T1000 (cell line): Measurements from ENCODE around the gene SPHK1.

Experiments used
- DNase-seq: peaks from one replicate; lab custom pipeline; 2025; ENCODE audit warnings: mixed read lengths; lab: John Stamatoyannopoulos, UW

The SPHK1 gene

DNA sequence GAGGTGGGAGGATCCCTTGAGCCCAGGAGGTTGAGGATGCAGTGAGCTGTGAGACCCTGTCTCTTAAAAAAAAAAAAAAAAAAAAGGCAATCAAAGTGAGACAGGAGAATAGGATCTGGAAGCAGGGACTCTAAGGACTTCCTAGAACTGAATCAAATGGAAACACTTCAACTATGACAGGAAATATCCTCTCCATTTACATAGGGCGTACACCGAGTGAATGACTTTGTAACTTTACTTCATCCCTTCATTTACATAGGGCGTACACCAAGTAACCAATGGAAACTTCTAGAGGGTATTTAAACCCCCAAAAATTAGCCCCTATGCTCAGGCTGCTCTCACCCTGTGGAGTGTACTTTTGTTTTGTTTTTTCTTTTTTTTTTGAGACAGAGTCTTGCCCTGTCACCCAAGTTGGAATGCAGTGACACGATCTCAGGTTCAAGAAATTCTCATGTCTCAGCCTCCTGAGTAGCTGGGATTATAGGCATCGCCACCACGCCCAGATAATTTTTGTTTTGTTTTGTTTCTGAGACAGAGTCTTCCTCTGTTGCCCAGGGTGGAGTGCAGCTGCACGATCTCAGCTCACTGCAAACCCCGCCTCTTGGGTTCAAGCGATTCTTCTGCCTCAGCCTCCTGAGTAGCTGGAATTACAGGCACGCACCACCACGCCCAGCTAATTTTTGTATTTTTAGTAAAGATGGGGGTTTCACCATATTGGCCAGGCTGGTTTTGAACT is 21.1 kb upstream of the SPHK1 start:
- DNase-seq, result no peak

DNA sequence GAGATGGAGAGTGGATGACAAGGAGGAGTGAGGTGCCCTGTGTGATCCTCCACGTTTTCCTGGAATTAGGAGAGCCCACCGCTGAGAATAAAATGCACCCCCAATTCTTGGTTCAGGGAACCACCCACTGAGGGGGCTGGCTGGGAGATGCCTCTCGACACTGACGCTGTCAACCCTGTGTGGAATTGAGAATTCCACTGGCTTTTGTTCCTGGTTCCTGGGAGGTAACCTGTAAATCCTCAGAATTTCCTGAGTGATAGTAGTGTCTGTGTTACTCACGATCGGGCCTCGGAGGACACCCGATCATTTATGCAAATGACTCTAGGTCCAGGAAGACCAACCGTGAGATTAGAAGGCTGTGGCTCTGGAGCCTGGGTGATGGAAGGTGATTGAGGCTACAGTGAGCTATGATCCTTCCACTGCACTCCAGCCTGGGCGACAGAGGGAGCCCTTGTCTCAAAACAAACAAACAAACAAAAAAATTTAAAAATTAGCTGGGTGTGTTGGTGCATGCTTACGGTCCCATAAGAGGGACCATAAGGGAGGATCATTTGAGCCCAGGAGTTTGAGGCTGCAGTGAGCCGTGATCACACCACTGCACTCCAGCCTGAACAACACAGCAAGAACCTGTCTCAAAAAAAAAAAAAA is 19.0 kb upstream of the SPHK1 start:
- no peak for DNase-seq

DNA sequence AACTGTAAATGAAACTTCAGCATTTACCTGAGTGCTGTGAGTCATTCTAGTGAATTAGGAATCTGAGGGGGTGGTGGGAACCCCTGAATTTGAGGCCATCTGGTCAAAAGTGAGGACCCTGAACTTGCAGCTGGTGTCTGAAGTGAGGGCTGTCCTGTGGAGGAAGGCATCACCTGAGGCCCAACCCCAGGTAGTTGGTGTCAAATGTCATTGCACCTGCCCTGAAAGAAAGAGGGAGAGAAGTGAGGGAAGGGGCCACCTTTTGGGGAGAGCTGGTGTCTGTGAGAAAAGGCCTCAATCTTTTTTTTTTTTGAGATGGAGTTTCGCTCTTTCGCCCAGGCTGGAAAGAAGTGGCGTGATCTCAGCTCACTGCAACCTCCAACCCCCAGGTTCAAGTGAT is 18.2 kb upstream of the SPHK1 start:
- no peak for DNase-seq

DNA sequence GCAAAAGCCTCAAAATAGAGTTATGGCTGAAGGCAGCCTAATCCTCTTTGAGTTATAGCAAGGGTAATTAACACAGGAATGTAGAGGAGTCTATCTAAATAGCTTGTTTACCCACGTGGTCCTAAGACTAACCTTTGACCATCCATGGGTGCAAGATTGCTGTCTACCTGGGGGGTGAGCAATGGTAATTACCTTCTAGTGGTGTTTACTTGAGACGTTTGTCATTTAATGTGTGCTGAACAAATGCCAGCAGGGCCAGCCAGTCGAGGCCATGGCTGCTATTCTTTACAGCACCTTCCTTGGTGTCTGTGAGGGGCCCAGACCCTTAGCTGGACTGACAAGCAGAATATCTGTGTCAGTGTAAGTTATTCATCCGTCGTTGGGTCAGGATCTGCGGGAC is 16.8 kb upstream of the SPHK1 start:
- no peak for DNase-seq

DNA sequence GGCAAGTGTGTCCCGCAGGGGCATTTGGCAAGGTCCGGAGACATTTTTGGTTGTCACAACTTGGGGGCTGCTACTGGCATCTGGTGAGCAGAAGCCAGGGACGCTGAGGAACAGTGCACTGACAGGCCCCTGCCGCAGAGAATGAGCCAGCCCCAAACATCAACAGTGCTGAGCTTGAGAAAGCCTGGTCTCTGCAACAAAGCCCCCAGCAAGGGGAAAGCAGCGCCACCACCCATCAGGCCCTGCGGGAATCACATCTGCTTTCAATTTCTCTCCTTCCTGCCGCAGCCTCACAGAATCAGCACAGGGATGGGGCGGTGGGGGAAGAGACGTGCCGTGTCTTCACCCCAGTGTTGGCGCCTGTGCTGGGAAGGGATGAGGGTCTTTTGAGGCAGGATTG is 15.9 kb upstream of the SPHK1 start:
- no peak for DNase-seq

DNA sequence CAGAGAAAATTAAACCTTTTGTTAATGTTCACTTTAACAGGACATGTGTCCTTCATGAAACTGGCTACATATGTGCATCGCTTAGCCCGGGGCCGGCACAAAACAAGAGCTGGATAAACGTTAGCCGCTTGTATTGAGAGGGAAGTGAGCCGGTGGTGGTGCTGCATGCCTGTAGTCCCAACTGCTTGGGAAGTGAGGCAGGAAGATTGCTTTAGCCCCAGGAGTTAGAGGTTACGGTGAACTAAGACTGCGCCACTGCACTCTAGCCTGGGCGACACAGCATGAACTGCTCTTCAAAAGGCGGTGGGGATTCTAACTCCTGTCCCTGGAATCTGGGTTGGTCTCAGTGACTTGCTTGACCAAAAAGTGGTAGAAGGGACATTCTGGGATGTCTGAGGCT is 15.0 kb upstream of the SPHK1 start:
- no peak for DNase-seq

DNA sequence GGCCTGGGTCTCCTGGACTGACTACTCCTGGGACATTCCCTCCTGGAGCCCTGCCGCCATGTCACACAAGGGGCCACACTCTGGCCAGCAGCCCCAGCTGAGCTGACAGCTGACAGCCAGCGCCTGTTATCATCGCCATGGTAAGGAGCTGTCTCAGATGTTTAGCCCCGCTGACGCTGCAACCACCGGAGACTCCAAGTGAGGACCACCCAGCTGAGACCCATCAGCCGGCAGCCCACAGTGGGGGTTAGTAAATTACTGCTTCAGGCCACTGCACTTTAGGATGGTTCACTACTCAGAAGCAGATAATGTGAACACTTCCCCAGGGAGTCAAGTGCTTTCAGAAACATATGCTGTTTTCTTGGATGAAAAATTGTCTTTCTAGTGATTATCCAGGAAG is 14.6 kb upstream of the SPHK1 start:
- DNase-seq, result no peak

DNA sequence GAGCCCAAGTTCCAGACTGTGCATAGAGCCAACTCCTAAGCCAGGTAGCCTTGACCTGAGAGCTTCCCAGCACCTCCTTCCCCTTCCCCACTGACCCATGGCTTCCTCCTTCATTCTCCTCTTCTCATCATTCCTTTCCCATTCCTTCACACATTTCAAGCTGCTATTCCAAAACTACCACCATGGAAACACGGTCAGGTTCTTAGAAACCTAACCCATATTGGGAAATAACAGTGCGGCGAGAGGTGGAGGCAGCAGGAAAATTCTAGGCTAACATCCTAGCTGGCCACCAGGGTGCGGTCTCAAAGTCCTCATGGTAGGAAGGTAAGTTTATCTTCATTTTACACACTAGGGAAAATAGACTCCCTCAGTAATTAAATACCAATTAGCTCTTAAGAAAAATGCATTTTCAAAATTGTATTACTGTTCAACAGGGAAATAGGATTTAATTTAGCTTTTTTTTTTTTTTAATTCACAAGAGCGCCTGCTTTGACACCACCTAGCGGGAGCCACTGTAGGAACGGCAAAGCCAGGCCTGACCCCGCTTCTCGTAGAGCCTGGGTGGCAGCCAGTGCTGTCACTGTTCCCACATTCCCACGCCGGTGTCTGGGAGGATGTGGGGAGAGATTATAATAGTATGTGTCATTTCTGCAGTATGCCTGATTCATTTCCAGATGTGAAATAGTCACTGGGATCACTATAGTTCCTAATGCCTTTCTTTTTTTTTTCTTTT is 14.0 kb upstream of the SPHK1 start:
- peak; percentile 73 for DNase-seq

DNA sequence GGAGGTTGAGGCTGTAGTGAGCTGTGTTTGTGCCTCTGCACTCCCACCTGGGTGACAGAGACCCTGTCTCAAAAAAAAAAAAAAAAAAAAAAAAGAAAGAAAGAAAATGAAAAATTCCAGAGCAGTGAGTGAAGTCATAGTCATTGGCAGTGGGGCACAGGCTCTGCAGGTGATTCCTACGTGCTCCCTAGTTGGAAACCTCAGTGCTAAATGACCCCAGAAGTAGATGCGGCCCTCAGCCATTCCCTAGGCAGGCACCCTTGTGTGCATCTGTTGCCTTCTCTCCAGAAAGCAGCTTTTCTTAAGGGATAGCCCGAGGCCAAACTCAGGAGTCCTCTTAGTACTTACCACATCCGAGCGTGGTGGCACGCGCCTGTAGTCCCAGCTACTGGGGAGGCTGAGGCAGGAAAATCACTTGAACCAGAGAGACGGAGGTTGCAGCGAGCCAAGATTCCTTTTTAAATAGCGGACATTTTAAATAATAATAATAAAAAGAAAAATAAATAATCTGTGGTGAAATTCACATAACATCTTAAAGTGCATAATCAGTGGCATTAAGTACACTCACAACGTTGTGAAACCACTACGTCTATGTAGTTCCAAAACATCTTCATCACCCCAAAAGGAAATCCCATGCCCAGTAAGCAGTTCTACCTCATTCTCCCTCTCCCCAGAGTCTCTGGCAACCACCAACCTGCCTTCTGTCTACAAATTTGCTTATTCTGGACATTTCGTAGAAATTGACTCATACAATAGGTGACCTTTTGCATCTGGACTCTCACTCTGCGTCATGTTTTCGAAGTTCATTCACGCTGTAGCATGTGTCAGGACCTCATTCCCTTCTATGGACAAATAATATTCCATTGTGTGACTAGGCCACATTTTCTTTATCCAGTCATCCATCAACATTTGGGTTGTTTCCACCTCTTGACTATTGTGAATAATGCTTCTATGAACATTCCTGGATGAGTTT is 12.5 kb upstream of the SPHK1 start:
- no peak for DNase-seq

DNA sequence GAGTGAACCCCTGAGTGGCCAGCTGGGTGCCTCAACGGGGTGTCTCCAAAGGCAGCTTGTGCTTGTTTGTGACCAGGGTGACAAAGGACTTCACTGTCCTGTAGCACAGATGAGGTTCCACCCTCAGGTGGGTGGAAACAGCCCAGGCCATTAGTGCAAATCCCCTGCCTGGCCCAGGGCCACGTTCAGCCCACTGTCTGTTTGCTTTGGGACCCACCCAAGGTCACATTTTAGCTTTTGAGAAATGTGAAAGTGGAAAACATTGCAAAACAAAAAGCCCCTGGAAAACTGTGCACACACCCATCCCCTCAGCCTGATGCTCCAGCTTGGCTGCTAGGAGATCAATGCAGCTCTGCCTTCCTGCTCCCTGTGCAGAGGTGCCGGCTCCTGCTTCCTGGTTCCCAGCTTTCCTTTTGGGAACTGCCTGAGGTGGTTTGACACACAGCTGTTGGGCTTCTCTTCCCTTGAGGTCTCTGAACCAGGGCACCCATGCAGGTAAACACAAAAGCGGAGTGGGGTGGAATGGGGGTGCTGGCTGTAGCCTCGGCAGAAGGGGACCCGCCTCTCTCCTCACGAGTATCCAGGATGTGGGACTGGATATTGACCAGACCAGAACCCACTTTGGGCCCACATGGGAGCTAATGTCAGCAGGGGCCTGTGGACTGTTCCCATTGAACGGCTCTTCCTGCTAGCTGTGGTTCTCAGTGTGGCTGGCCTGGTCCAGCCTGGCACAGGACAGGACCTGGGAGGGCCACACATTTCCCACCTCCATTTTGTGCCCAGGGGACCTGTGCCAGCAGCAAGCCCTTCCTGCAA is 7.9 kb upstream of the SPHK1 start:
- DNase-seq, result no peak

DNA sequence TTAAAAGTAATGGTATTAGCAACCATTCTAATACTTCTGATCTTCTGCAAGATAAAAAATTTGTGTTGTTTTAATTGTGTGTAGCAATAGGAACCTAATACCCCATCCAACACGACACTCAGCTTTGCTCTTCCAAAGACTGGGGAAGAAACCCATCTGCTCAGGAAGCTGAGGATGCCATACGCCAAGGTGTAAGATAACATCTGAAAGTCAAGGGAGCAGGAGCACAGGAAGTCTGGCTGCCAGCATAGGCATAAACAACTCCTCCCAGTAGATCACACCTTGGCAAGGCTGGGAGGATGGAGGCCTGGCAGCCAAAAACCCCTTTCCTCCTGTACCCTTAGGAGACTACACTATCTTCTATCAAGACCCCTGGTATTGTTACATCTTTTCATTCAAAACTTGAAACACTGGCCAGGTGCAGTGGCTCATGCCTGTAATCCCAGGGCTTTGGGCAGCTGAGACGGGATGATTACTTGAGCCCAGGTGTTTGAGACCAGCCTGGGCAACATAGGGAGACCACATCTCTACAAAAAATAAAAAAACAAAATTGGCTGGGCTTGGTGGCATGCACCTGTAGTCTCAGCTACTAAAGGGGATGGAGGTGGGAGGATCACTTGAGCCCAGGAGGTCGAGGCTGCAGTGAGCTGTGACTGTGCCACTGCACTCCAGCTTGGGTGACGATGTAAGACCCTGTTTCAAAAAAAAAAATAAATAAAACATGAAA is 5.7 kb upstream of the SPHK1 start:
- DNase-seq, result no peak

DNA sequence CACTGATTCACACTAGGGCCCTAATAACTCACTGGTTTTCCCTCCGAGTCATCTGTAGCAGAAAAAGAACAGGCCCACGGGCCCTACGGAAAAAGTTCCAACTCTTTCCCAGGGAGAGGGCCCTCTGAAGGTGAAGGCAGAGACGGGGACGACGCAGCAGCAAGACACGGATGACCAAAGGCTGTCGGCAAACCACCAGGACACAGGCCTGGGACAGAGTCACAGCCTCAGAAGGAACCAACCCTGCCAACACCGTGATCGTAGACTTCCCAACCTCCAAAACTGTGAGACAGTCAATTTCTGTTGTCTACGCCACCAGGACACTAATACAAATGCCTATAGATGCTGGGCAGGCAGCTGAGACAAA is 5.2 kb upstream of the SPHK1 start:
- no peak for DNase-seq

DNA sequence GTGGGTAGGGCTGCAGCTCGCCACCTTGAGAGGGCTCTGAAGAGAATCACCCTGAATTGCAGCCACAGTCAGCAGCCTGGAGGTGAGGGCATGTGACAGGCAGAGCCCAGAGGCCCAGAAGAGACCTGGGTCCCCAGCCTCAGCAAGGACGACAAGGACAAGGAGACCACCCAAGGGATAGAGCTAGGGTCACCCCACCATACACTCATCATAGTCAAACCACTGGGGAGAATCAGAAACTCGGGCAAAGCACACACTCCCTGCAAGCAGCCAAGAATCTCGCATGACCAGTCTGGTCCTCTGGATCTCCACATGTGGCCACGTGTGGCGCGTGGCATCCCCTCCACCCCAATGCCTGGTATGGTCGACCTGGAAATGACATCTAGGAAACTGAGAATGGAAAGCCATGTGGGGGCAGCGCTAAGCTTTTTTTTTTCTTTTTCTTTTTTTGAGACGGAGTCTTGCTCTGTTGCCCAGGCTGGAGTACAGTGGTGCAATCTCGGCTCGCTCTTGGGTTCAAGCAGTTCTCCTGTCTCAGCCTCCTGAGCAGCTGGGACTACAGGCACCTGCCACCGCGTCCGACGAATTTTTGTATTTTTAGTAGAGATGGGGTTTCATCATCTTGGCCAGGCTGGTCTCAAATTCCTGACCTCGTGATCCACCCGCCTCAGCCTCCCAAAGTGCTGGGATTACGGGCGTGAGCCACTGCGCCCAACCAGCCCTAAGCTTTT is 4.6 kb upstream of the SPHK1 start:
- no peak for DNase-seq

DNA sequence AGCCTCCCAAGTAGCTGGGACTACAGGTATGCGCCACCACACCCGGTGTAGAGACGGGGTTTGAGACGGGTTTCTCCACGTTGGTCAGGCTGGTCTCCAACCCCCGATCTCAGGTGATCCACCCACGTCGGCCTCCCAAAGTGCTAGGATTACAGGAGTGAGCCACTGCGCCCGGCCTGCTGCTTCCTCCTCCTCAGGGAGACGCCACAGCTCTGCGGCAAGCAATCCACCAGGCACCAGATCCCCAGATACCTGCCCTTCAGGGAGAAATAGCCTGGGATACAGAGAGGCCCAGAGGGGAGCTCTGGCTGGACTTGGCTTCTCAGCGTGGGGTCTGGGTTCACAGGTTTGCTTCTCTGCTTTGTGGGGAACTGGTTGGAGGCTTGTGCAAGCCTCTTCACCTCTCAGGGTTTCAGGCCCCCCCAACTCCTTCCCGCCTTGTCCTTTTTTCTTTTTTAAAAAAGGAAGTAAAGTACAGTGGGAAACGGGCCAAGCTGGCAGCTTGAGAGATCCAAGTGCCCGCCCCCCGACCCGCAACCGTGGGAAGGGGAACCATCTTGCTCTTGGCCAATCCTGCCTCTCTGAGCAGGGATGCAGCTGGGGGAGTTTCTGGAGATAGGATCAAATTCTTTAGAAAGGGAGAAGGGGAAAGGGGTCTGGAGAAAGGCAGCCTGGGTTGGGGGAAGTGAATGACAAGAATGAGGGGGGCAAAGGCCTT is 2.6 kb upstream of the SPHK1 start:
- no peak for DNase-seq

DNA sequence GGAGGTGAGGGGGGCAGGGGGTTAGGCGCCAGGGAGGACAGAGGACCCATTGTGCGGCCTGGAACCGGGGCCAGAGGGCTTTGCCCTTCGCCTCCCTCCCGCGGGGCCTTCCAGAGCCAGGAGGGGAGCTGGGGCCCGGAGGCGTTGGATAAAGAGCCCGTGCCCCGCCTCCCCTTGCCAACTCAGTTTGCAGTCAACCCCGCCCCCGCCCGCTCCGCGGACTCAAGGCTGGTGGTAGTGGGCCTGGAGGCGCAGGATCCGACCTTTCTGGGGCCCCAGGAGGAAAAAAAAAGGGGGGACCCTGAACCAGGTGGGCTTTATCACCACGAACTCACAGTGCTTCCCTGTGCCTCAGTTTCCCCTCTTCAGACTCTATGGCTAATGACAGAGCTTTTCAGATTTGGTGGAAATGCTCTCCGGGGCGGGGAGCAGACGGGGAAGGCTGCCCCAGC is 2.0 kb upstream of the SPHK1 start:
- no peak for DNase-seq

DNA sequence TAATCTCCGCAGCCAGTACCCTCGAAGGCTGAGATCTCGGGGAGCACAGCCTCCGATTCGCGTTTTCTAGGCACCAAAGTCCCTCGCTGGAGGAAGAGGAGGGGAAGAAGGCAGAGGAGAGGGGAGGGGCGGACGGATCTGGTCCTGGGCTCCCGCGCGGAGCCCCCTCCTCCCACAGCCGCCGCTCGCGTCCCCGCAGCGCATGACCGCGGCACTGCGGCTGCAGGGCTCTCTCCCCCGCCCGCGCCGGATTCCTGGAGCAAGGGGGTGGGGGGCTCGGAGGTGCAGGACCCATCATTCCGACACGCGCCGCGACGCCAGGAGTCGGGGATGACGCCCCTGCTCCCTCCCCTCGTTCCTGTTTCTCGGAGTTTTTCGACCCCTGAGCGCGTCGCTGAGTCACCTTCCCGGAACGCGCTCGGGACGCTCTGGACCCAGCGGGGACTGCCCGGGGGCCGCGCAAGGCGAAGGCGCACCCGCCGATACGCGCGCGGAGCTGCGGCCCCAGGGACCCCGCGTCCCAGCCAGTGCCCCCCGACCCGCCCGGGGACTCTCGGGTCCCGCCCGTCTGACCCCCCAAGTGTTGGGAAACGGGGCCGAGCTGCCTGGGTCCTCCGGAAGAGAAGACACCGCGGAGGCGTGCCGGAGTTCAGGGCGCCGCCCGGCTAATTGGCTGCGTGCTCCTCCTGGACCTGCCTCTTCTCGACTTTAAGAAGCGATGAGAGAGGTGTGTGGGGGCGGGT is 1.4 kb upstream of the SPHK1 start:
- DNase-seq, result peak; percentile 57

DNA sequence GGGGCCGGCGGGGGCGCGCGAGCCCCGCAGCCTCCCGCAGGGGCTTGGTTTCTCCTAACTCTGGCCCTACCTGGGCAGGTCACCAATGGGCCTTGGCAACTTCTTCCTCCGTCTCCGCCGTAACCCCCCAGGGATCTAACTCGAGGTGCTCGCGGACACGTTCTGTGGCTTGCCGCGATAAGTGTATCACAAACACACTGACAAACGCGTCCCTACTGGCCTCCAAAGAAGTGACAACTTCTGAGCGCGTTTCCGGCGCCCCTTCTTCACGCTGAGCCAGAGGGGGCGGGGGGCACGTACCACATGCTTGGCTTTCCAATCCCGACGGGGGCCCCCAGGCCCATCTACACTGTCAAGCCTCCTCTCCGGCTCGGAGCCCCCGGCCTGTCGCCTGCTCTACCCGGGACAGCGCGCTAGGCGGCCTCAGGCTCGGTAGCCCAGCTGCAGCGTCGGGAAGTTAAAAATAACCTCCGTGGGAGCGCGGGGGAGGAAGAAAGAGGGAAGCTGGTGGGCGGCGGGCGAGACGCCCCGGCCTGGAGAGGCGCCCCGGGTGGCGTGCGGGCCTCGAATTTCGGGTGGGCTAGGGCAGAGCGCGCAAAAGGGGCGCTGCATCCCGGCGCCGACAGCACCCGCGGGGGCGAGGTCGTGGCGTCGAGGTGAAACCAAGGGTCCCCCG is 725 bp upstream of the SPHK1 start:
- DNase-seq, result no peak
